HG03565 (cell line): ENCODE results near the gene DYTN.
"Not testable (repeated sequence)": the region's sequence is repeated elsewhere in the genome, so short reads cannot be mapped to it uniquely, and the experiment has no call there.

Source experiments
- ATAC-seq: cut with Tn5 transposase; IDR thresholded peaks from one replicate; pipeline ENCODE4 v1.9.1; 2021; ENCODE audit warnings: mild to moderate bottlenecking, moderate library complexity; ENCODE audit not compliant: unreplicated experiment

Gene DYTN, protein sequence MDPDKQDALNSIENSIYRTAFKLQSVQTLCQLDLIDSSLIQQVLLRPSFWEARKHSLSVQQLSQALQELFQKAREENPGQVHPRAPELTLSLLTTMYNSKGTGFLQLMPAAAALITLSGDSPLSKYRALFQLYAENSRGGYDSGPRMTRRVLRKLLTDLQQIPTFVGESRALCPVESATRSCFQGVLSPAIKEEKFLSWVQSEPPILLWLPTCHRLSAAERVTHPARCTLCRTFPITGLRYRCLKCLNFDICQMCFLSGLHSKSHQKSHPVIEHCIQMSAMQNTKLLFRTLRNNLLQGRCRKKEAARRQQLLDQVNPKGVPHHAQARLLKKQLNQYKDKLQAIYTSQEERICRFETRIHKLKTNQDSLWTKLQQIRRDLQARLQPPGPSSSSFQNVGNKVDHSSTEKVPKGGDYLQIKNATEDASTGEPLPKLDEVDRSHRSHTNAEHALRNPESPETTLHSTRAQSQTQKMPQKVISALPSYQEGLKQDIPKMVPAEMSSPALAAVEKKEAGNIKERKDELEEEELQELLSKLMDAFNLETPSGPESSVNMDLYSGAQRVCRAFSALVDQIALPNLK

DNA sequence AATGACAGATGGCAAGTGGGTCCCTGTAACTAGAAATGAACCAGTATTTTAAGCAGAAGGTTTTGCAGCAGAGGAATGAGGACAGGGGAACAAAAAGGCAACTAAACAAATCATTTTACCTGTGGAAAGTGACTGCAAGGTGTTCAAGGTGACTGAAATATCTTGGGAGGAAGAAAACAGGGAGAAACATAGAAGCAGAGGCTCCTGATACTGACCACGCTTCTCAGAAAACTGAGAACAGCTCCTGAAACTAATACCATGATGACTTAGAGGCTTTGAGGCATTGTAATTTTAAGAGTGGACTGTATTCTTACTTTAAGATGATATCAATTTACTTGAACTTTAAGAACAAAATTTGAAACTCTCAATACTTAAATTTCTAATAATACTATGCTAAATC, at the start of gene DYTN:
TSS of gene DYTN (minus strand) at position 101 of the 400 bp plus-strand sequence. CDS start 117 bp downstream, outside the sequence.
- ATAC-seq, result no peak

DNA sequence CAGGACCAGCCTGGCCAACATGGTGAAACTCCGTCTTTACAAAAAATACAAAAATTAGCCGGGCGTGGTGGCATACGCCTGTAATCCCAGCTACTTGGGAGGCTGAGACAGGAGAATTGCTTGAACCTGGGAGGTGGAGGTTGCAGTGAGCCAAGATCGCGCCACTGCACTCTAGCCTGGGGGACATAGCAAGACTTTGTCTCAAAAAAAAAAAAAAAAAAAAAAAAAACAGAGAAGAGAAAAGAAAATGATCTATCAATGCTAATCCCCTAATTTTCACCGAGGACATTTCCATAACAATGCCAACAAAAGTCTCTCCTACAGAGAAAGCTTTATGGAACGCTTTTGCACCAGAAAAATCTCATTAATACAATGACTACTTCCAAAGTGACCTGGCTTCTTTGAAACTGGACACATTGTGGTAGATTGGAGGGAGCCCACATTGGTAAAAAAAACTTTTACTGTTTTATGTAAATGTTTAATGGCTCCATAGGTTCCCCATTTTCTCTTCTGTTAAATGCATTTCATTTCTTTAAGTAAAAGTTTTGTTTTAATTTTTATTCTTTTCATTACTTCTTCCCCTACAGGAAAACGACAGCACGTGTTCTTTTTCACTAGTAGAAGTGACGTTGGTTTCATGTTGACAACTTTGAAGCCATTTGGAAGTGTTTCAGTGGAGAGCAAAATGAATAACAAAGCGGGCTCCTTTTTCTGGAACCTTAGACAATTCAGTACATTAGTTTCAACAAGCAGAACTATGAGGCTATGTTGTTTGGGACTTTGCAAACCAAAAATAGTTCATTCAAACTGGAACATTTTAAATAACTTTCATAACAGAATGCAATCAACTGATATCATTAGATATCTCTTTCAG, 48.1 kb upstream of the DYTN start:
- ATAC-seq, result no peak

DNA sequence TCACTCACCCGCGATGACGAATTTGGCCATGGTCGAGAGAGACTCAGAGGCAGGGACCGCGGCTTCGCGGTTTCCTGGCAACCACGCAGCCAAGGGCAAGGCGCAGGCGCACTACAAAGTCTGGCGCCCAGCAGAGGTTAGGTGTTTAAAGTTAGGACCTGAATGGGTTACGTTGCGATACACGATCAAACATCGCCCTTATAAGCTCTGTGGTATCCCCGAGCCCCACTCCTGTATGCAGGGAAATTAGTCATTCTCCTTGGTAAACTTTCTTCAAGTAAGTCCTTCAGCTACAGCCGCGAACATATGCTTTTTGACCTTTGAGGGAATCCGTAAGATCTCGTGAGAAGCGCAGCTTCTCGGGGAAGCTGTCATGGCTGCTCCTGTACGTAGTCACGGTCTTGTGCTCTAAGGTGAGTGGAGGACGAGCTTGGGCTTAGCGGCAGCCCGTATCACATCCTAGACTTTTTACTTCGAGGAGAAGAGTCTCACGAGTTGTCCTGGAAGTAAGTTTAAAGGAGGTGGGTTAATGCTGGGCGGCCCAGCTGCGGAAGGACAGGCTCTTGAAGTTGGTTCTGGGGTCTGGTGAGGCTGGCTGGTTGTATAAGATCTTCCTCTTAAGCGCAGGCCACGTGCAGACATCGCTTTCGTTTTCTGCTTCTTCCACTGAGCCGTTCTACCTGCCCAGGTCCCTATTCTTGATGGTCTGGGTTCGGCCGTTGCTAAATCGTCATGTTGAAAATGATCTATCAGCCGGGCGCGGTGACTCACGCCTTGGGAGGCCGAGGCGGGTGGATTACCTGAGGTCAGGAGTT, 47.3 kb upstream of the DYTN start, which contains the start of the genes FASTKD2 and MDH1B:
TSS of gene FASTKD2 (plus strand) at position 365 of the 815 bp plus-strand sequence. CDS start 1,088 bp downstream, outside the sequence.
TSS of gene MDH1B (minus strand) at position 87 of the 815 bp plus-strand sequence. CDS start at position 30, 57 bp downstream.
- peak; percentile 89 for ATAC-seq

DNA sequence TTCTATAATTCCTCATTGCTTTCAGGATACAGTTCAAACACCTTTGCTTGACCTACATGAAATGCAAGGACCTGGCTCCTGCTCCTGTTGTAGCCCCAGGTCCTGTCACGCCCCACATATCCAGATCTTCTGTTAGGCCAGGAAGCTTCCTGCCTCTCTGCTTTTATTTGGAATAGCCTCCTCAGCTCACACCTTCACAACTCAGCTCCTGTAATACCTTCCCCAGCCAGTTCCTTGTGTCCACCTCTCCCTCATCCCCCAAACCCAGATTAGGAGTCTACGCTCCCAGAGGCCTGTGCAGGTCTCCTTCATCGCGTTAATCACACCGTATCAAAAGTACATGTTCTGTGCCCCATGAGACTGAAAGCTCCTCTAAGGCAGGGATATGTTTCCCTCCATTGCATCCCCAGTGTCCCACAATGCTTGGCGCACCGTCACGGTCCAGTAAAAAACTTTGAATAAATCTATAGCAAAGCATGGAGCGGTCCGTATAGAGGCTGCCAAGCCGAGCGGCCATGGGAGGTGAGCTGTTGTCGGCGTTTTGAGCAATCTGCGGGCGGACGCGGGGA, 46.6 kb upstream of the DYTN start:
- ATAC-seq, result no peak

DNA sequence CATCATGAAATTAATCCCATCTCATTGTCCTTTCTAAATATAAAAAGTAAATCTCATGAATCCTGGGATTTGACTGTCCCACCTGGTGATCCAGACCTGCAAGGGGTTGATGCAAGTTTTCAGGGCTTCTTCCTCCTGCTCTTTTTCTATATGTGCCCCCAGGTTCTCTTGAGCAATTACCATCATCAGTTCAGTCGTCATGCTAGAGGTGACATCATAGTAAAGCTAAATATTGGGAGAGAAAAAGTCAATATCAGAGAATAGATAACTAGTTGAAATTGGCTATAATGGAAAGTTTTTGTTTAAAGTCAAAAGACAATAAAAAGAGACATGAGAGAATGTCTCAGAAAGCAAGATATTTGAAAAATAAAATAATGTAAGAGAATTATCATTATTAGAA, 38.6 kb upstream of the DYTN start:
- no peak for ATAC-seq

- no peak for ATAC-seq
Measured at GRCh38 chr2:206740800-206741199, 22.6 kb upstream of the DYTN start.

- ATAC-seq, result no peak
Measured at GRCh38 chr2:206739271-206739670, 21.1 kb upstream of the DYTN start.

- no peak for ATAC-seq
Measured at GRCh38 chr2:206736935-206737334, 18.7 kb upstream of the DYTN start.

GRCh38 chr2:206733341-206733740, 15.1 kb upstream of the DYTN start:
- ATAC-seq, result no peak

DNA sequence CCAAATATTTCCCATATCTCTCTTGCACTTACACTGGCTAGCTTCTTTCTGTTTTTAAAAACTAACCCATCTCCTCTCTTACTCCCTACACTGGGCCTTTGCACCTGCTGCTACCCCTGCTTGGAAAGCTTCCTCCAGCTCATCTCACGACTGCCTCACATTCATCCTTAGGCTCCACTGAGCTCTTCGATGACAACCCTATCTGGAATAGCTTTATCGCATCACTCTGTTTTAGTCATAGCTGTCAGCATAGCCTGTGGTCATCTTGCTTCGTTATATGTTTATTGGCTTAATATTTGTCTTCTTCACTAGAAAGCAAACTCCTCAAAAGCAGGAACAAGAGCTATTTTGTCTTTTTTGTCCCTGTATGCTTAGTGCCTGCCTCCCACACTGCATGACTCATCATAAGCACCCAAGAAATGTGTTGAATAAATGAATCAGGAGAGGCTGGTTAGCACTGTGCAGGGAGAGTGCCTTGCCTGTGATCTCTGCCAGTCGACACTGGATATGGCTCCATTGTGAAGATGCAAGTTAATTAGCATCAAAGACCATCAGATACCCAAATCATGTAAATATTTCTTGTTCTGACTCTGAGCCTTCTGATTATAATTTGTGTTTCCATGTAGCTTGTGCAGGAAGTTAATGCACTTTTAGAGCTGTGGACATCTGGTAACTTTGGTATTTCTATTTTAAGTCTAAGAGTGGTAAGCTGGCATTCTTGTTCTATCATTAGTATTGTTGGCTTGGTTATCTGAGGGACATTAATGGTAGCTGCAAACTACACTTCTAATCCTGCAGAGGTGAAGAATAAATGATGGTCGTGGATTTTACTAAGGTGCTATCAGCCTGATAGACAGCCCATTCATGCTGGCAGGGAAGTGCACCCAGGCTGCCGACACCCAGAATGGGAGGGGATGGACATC, 10.3 kb upstream of the DYTN start:
- ATAC-seq, result no peak

DNA sequence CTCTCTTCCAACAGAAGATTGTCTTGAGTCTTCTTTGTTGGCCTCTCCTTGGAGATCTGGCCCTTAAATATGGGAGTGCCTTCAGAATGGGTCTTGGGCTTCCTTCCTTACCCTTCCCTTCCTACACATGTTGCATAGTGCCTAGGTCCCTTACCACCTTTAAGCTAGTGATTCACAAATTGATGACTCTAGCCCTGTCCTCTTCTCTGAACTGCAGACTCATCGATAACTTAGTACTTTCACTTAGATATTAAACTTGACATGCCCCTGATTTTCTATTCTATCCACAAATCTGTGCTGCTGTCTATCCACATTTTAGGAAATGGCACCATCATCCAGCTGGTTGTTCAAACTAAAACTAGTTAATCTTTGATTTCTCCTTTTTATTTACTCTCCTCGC, 9.1 kb upstream of the DYTN start:
- no peak for ATAC-seq

DNA sequence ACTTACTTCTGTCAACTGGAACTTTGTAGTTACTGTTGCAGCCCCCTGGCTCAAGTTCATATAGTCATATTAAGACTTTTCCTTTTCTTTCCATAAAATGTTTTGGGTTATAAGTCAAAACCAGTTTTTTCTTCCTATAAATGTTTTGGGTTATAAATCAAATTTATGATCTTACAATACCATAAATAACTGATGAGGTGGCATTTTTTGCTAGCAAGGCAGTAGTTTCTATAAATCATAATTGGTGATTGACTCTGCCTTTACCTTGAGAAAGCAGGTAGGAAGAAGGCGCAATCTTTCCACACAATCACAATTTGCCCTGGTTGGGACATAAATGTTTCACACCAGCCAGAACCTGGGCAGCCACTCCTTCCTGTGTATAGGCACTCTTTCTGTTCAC, 5.1 kb upstream of the DYTN start:
- ATAC-seq, result no peak

GRCh38 chr2:206721256-206721920, 3.2 kb upstream of the DYTN start:
- peak; percentile 78 for ATAC-seq

DNA sequence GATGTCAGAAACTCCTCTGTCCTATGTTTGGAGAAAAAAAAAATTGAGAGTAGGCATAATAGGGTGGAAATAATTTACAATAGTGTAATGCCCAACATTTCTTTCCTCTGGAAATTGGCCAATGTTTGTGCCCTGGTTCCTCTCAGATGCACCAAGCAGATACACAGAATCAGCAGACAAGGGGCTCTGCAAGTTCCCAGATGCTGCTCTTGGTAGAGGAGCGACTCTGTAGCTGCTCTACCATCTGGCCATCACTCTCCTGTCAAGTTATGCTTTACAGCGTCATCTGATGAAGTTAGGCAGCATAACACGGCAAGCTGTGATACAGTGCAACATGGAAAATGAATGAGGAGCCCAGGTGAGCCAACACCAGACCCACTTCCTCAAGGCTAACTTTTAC, 1.6 kb downstream of the DYTN start:
- no peak for ATAC-seq

- ATAC-seq, result not testable (repeated sequence)
Measured at GRCh38 chr2:206715183-206715582, 3.0 kb downstream of the DYTN start.

DNA sequence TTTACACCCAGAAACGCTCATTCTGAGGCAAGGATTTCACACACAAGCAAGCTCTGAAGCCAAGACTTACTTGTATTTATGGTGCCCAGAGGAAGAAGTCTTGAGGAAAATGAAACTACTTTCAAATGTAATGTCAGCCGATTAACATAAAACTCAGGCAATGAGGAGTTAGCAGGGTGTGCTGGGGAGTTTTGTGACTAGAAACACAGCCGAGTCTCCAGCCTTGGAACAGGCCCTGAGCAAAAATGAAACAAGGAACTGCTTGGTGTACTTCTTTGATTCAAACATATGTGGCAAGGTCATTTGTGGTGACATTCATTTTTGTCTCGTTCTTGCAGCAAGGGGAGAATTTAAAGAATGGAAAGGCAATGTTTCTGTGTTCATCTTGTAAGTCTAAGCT, 4.5 kb downstream of the DYTN start:
- ATAC-seq, result peak; percentile 82

GRCh38 chr2:206708286-206708685, 9.9 kb downstream of the DYTN start:
- ATAC-seq, result no peak

DNA sequence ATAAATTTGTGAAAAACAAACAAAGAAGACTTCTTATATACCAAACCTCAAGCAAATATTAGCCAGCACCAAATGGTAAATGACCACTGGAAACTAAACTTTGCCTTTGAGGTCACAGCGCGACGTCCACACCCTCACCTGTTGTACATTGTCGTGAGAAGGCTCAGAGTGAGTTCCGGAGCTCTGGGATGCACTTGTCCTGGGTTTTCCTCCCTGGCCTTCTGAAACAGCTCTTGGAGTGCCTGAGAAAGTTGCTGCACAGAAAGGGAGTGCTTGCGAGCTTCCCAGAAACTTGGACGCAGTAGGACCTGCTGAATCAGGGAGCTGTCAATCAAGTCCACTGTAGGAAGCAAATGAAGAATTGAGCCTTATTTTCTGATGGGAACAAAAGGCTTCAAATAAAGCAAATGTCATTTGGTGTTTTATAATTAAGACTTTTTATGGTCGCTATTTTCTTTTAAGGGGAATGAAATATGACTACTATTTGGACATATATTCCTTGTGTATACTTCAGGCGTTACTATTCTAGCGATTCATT, 11.0 kb downstream of the DYTN start:
- ATAC-seq, result no peak
